GM23248 (cell line): ENCODE data around the gene RAB15.

ENCODE experiments used
- EZH2 ChIP-seq: fragments of 200-600 bp; sonication (generic); IDR thresholded peaks from 2 replicates; pipeline ENCODE4 v1.6.1; 2018; ENCODE audit warnings: antibody characterized with exemption, mild to moderate bottlenecking; ENCODE audit not compliant: insufficient read depth, poor library complexity, severe bottlenecking
- EZH2phosphoT487 ChIP-seq: fragments of 200-600 bp; sonication (generic); IDR thresholded peaks from 2 replicates; pipeline ENCODE4 v1.6.1; 2018; ENCODE audit warnings: antibody characterized with exemption, moderate library complexity, mild to moderate bottlenecking, low read depth; ENCODE audit not compliant: insufficient read depth

GRCh38 chr14:64914237-64915028 is 57.7 kb downstream of the RAB15 start, which contains the start of gene CHURC1:
- TF ChIP-seq EZH2 (no peak), EZH2phosphoT487 (no peak)
